ENCODE data around the gene PREX1.

The PREX1 gene

DNA sequence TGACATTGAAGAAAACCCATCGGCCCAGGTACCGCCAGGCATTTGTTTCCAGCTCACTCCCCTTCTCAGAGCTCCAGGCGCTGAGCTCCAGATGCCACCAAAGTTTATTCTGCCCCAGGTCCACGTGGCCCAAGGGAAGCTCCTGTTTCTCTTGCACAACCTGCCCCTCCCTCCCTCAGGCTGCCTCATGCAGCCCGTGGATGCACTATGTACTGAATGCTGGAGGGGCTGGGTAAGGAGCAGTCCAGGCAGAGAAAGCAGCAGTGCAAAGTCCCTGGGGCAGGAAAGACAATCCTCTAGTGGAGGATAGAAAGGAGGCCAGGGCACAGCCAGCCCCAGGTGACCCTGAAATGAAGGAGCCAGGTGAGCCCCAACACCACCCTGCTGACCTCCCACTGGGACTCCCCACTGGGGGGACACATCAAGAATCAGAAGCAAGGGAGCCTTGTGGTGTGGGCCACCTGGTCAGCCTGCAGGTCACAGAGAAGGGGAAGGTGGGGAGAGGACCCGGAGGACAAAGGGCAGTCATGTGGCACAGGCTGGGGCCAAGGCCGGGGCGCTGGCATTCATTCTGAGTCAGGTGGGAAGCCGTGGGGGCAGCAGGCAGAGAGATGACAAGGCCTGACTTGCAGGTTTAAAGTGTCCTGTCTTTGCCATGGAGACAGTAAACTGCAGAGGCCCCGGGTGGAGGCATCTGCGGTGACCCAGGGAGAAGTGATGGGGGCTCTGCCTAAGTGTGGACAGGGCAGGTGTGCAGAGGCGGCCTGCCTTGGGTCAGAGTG, 230.1 kb downstream of the PREX1 start:
- no peaks in the 10 kb centered on the region for H3K36me3 ChIP-seq (ENCODE audit: insufficient read depth)
- H4K20me1 ChIP-seq (ENCODE audit: insufficient read depth): no peaks in the 10 kb centered on the region
- no peak overlapping the region for H3K9ac ChIP-seq
- H3K27ac ChIP-seq: no peak overlapping the region
- peaks cover 23% of the 10 kb centered on the region for H3K27me3 ChIP-seq (ENCODE audit: insufficient read depth, low read depth)
- no peak overlapping the region for H2AFZ ChIP-seq (ENCODE audit: low read depth)
- TF ChIP-seq, protein P1, sequence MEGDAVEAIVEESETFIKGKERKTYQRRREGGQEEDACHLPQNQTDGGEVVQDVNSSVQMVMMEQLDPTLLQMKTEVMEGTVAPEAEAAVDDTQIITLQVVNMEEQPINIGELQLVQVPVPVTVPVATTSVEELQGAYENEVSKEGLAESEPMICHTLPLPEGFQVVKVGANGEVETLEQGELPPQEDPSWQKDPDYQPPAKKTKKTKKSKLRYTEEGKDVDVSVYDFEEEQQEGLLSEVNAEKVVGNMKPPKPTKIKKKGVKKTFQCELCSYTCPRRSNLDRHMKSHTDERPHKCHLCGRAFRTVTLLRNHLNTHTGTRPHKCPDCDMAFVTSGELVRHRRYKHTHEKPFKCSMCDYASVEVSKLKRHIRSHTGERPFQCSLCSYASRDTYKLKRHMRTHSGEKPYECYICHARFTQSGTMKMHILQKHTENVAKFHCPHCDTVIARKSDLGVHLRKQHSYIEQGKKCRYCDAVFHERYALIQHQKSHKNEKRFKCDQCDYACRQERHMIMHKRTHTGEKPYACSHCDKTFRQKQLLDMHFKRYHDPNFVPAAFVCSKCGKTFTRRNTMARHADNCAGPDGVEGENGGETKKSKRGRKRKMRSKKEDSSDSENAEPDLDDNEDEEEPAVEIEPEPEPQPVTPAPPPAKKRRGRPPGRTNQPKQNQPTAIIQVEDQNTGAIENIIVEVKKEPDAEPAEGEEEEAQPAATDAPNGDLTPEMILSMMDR (conservative IDR thresholded peaks at IDR 0.05; ENCODE audit: low read depth, low read length): no peak
- H3K4me3 ChIP-seq (IDR thresholded peaks at IDR 0.05; ENCODE audit: insufficient read depth, low read depth, low read length): no peak overlapping the region
- H3K4me1 ChIP-seq (ENCODE audit: low read depth, poor library complexity, severe bottlenecking): no peaks in the 10 kb centered on the region
- no peaks in the 10 kb centered on the region for H3K79me2 ChIP-seq (ENCODE audit: insufficient read depth, low read depth)
- no peak overlapping the region for H3K4me2 ChIP-seq

DNA sequence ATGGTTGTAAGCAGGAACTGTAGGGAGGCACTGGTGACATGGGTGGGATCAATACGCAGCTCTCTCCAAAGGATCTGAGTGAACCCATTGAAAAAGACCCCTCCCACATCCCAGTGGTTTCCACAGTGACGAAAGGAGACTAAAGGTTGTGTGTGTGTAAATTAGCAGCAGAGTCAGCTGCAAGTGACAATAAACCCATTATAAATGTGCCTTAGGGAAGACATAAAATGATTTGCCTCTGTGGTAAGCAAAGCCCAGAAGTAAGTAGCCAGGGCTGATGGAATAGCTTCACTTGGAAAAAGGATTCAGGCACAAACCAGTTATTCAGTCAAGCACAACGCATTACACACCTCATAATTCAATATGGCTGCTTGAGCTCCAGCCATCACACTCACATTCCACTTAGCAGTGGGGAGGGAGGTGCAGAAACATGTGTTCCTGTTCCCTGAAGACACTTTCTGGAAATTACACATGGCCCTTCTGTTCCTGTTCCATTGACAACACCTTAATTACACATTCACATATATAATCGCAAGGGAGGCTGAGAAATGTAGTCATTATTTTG, 231.4 kb downstream of the PREX1 start:
- TF ChIP-seq, protein P1 (conservative IDR thresholded peaks at IDR 0.05; ENCODE audit: low read depth, low read length): no peak
- H3K27ac ChIP-seq: no peak overlapping the region
- H3K27me3 ChIP-seq (ENCODE audit: insufficient read depth, low read depth): peaks cover 27% of the 10 kb centered on the region
- H3K4me3 ChIP-seq (IDR thresholded peaks at IDR 0.05; ENCODE audit: insufficient read depth, low read depth, low read length): no peak overlapping the region
- no peaks in the 10 kb centered on the region for H3K79me2 ChIP-seq (ENCODE audit: insufficient read depth, low read depth)
- H3K36me3 ChIP-seq (ENCODE audit: insufficient read depth): no peaks in the 10 kb centered on the region
- H3K9ac ChIP-seq: no peak overlapping the region
- no peak overlapping the region for H3K4me2 ChIP-seq
- no peaks in the 10 kb centered on the region for H3K4me1 ChIP-seq (ENCODE audit: low read depth, poor library complexity, severe bottlenecking)
- H2AFZ ChIP-seq (ENCODE audit: low read depth): no peak overlapping the region
- H4K20me1 ChIP-seq (ENCODE audit: insufficient read depth): no peaks in the 10 kb centered on the region

DNA sequence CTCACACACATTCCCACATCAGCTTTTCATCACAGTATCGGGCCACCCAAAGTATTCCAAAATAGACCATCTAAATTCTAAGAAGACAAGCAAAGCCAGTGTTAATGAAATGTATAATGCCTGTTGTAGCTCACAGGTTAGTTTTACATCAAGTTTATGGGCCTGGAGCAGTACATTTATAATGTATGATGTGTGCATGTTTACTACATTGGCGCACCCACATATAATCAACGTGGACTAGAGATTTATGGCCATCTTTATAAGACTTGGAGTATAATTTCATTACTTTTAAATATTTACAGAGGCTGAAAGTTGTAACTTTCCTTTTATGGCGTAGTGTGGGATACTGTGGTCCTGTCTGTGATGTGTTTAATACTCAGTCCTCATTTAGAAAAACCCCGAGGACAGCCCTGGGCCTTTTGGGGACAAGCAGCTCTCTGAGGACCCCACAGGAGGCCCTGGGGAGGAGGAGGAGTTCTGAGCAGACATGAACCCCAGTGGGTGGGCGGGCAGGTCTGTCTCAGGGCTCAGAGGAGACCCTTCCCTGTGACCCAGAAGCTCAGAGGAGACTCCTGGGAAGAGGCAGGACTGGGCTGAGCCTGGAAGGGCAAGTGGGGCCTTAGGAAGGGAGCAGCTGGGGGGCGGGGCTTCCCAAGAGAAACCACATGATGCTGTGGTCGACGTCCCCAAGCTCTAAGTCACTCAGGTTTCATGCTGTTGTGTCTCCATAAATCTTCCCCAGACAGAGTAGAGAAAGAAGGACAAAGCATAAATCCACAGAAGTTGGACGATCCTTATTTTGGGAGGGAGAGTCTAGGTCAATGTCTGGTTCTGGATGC, 232.1 kb downstream of the PREX1 start:
- Histone ChIP-seq H3K4me2 (no peak overlapping the region), H3K27me3 (ENCODE audit: insufficient read depth, low read depth) (peaks cover 27% of the 10 kb centered on the region), H3K9ac (no peak overlapping the region), H3K36me3 (ENCODE audit: insufficient read depth) (no peaks in the 10 kb centered on the region), H2AFZ (ENCODE audit: low read depth) (no peak overlapping the region), H3K27ac (no peak overlapping the region), H3K4me3 (IDR thresholded peaks at IDR 0.05; ENCODE audit: insufficient read depth, low read depth, low read length) (no peak overlapping the region), H4K20me1 (ENCODE audit: insufficient read depth) (no peaks in the 10 kb centered on the region), H3K4me1 (ENCODE audit: low read depth, poor library complexity, severe bottlenecking) (no peaks in the 10 kb centered on the region), H3K79me2 (ENCODE audit: insufficient read depth, low read depth) (no peaks in the 10 kb centered on the region)
- TF ChIP-seq, protein P1 (conservative IDR thresholded peaks at IDR 0.05; ENCODE audit: low read depth, low read length): no peak

DNA sequence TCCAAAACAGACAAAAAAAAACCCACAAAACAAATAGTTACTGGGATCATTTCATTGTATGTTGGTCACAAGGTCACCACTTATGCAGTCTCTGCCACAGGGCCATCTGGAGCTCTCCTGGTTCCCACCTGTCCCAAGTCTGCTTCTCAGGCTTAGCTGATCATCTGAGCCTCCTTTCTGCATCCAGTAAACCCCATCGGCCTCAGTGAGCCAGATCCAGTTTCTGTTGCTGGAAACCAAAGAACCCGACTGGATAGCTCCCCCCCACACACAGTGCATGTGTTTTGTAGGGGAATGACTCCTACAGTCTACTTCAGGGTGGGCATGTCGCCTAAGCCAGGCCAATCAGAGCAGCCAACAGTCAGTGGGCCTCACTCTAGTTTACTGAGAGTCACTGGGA, 233.3 kb downstream of the PREX1 start:
- Histone ChIP-seq H3K4me1 (ENCODE audit: low read depth, poor library complexity, severe bottlenecking) (no peaks in the 10 kb centered on the region), H4K20me1 (ENCODE audit: insufficient read depth) (no peaks in the 10 kb centered on the region), H3K27me3 (ENCODE audit: insufficient read depth, low read depth) (peaks cover 27% of the 10 kb centered on the region), H3K4me3 (IDR thresholded peaks at IDR 0.05; ENCODE audit: insufficient read depth, low read depth, low read length) (no peak overlapping the region), H3K9ac (no peak overlapping the region), H3K27ac (no peak overlapping the region), H3K36me3 (ENCODE audit: insufficient read depth) (no peaks in the 10 kb centered on the region), H2AFZ (ENCODE audit: low read depth) (no peak overlapping the region), H3K79me2 (ENCODE audit: insufficient read depth, low read depth) (no peaks in the 10 kb centered on the region), H3K4me2 (no peak overlapping the region)
- TF ChIP-seq, protein P1 (conservative IDR thresholded peaks at IDR 0.05; ENCODE audit: low read depth, low read length): no peak
